Astrocyte (in vitro differentiated cells and primary cell): ENCODE data around the gene CFHR5.

Experiments used
- CTCF ChIP-seq: IDR thresholded peaks from 2 replicates; pipeline ENCODE4 v1.5.1; 2011; ENCODE audit warnings: low read depth, mild to moderate bottlenecking, inconsistent platforms, low read length, moderate library complexity; ENCODE audit not compliant: insufficient read depth
- EZH2 ChIP-seq: IDR thresholded peaks from 2 replicates; pipeline ENCODE4 v1.6.1; 2012; ENCODE audit warnings: mild to moderate bottlenecking, low read length, inconsistent platforms; ENCODE audit not compliant: insufficient read depth

- TF ChIP-seq CTCF, result no peak
- no peak for TF ChIP-seq EZH2
Observed at GRCh38 chr1:196955926-196956325, 21.4 kb upstream of the CFHR5 start.
